ENCODE results near the gene TMPRSS3. TPM values are rescaled to one million over a fixed set of nuclear protein-coding genes. Genes with fewer than 3 reads are reported as not detected.

TMPRSS3 gene
- total and polyA plus RNA-seq, 2 of the 13 experiments (the other 11 are each of a cell fraction or from before 2014, with no cell fraction given): 2.8 to 16.9 TPM

GRCh38 chr21:42373196-42373907 is 22.5 kb downstream of the TMPRSS3 start (continued):
- TF ChIP-seq GFI1 (CRISPR knock-in tag; IDR thresholded peaks at IDR 0.05; ENCODE audit: borderline replicate concordance) (no peak), GPBP1L1 (CRISPR knock-in tag; IDR thresholded peaks at IDR 0.05) (no peak), ZMYM4 (CRISPR knock-in tag; IDR thresholded peaks at IDR 0.05) (no peak), TRIM24 (CRISPR knock-in tag; IDR thresholded peaks at IDR 0.05) (no peak), CERS6 (CRISPR knock-in tag; IDR thresholded peaks at IDR 0.05) (no peak), LCORL (IDR thresholded peaks at IDR 0.05) (no peak), LCORL (CRISPR knock-in tag; IDR thresholded peaks at IDR 0.05) (no peak), ZFP91 (CRISPR knock-in tag; IDR thresholded peaks at IDR 0.05; ENCODE audit: borderline replicate concordance) (no peak), KLF12 (CRISPR knock-in tag; IDR thresholded peaks at IDR 0.05; ENCODE audit: borderline replicate concordance) (no peak), ZNF687 (CRISPR knock-in tag; IDR thresholded peaks at IDR 0.05) (no peak), ZNF839 (CRISPR knock-in tag; IDR thresholded peaks at IDR 0.05; ENCODE audit: borderline replicate concordance) (no peak)

Data from HepG2 (cell line).